GM21381 (cell line): ENCODE measurements around the gene LAMTOR4.

Experiments
- ATAC-seq: cut with Tn5 transposase; IDR thresholded peaks from one replicate; pipeline ENCODE4 v1.9.1; 2021; ENCODE audit warnings: mild to moderate bottlenecking, moderate library complexity; ENCODE audit not compliant: unreplicated experiment

The LAMTOR4 gene

GRCh38 chr7:100148559-100149328 lies at the start of gene LAMTOR4:
TSS of gene LAMTOR4 (plus strand) at chr7:100148918. CDS start at chr7:100148973, 55 bp downstream.
- peak; percentile 97 for ATAC-seq

GRCh38 chr7:100099452-100099851 lies 49.3 kb upstream of the LAMTOR4 start:
- no peak for ATAC-seq

GRCh38 chr7:100100420-100101015 lies 48.2 kb upstream of the LAMTOR4 start:
- peak; percentile 60 for ATAC-seq

DNA sequence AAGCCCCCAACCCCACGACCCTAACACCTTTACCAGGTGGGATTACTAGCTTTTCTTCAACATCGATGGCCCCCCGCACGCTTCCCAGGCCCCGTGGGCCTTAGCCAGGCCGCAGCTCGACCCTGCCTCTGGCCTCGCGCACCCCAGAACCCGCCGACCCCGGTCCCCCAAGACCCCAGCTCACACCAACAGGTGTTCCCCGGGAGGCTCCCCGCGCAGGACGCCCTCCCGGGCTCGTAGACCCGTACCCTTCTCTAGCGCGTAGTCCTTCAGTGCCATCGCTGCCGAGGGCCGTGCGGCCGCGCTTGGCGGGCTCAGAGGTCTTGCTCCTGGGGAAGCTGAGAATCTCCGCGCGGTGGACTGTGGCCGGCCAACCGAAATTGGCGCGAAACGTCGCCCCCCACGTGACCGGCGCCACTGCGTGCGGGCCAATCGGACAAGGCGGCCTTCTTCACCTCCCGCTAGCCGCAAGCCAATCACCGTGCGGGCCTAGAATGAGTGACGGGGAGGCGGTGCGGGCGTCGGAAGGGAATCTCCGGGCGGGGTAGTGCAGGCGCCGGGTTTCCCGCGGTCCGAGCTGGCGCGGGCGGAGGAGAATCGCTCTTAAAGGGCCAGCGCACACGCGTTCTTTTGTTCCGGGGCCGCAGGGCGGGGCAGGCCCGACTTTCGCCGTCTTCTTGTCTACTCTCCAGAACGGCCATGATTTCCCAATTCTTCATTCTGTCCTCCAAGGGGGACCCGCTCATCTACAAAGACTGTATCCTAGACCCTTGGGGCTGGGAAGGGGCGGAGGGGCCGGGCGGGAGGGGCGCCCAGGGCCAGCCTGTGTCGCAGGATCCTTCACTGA lies 47.5 kb upstream of the LAMTOR4 start, which contains the start of the genes AP4M1 and MCM7:
Gene AP4M1, plus strand, starts transcription at position 628 of the 847 bp plus-strand sequence. Its CDS starts 72 bp downstream, at position 700.
Gene MCM7, minus strand, starts transcription at position 382 of the 847 bp plus-strand sequence. Its CDS starts 103 bp downstream, at position 279.
- peak; percentile 78 for ATAC-seq

GRCh38 chr7:100102950-100103840 lies 45.5 kb upstream of the LAMTOR4 start:
- ATAC-seq, result no peak

GRCh38 chr7:100105534-100105933 lies 43.2 kb upstream of the LAMTOR4 start:
- no peak for ATAC-seq

DNA sequence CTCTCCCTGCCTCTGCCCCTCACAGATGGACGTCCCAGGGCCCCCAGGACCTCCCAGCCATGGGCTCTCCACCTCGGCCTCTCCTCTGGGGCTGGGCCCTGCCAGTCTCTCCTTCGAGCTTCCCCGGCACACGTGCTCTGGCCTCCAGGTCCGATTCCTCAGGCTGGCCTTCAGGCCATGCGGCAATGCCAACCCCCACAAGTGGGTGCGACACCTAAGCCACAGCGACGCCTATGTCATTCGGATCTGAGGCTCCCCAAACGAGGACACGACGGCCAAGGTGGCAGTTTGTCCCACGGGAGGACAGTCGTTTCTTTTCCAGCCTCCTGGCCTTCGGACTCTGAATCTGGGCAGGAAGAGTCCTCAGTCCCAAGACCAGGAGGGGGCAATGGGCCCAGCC lies 42.1 kb upstream of the LAMTOR4 start:
- no peak for ATAC-seq

GRCh38 chr7:100107125-100107737 lies 41.5 kb upstream of the LAMTOR4 start:
- no peak for ATAC-seq

DNA sequence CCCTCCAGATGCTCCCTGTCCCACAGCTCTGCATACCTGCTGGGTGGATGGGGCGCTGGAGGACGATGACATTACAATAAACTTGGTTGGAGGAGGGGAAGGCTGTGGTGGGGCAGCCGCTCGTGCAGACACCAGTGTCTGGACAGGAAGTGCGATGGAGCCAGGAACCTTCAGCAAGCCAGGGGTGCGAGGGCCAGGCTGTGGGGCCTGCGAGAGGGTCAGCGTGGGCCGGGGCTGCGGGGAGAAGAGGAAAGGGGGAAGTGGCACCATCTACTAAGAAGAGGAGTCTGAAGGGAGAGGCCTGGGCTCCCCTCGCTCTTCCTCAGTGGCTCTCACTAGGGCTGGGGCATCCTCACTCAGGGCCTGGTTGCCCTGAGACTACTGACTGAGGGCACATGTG lies 40.8 kb upstream of the LAMTOR4 start:
- ATAC-seq, result no peak

DNA sequence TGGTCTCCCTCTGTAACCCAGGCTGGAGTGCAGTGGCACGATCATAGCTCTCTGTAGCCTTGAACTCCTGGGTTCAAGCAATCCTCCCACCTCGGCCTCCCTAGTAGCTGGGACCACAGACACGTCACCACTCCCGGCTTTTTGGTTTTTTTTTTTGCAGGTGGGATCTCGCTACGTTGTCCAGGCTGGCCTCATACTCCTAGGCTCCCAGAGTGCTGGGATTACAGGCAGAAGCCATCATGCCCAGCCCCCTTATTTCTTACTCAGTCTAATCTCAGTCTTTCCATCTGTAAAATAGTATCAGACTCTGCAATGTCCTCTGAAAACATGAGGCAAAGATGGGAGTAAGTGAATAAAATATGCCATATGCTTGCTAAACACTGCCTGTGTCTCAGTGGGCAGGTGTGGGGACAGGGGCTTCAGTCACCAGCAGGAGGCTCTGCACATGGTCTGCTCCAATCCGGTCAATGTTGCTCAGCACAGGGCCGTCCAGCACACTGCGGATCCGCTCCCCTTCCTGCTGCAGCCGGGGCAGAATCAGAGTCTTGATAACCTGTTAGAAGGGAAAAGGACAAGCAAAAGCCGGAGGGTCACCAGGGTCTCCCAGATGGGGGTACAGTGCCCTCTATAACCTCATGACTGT lies 39.1 kb upstream of the LAMTOR4 start:
- ATAC-seq, result no peak

GRCh38 chr7:100111156-100111555 lies 37.6 kb upstream of the LAMTOR4 start:
- ATAC-seq, result no peak

DNA sequence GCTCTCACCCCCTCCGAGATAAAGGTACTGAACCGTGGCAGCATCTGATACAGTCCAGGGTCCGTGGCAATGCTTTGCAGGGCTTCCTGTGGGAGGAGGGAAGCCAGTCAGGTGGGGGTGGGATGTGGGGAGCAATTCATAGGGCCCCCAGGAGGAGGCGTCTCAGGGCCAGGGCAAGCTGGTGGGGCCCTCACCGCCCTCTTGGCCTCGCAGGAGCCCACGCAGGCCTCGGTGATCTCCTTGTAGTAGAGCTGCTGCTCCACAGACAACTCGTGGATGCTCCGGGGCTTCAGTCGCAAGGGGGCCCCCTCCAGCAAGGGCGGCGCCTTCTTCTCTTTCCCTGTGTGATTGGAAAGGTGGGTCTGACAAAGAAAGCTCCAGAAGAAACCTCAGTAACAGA lies 36.8 kb upstream of the LAMTOR4 start:
- no peak for ATAC-seq

- no peak for ATAC-seq
Measured at GRCh38 chr7:100115026-100115425, 33.7 kb upstream of the LAMTOR4 start.

DNA sequence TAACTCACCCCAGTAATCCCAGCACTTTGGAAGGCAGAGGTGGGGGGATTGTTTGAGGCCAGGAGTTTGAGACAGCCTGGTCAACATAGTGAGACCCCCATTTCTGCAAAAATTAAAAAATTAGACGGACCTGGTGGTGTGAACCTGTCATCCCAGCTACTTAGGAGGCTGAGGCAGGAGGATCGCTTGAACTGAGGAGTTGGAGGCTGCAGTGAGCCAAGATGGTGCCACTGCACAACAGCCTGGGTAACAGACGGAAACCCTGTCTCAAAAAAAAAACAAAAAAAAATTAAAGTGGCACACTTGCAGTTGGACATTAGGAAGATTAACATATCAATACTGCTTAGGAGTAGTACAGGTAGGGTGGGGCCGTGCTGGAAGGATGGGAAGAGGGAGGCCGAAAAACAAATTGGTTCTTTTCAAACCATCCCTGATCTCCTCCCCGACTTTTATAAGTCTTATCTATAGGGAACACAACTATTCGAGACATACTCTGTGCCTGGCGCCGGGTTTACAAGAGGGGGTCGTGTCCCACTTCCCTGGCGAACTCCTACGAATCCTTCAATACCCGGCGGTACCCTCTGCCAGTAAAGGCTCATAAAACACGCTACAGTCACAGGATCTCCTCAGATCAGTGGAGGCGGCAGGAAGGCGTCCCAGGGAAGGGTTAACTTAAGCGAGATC lies 30.2 kb upstream of the LAMTOR4 start:
- ATAC-seq, result no peak

DNA sequence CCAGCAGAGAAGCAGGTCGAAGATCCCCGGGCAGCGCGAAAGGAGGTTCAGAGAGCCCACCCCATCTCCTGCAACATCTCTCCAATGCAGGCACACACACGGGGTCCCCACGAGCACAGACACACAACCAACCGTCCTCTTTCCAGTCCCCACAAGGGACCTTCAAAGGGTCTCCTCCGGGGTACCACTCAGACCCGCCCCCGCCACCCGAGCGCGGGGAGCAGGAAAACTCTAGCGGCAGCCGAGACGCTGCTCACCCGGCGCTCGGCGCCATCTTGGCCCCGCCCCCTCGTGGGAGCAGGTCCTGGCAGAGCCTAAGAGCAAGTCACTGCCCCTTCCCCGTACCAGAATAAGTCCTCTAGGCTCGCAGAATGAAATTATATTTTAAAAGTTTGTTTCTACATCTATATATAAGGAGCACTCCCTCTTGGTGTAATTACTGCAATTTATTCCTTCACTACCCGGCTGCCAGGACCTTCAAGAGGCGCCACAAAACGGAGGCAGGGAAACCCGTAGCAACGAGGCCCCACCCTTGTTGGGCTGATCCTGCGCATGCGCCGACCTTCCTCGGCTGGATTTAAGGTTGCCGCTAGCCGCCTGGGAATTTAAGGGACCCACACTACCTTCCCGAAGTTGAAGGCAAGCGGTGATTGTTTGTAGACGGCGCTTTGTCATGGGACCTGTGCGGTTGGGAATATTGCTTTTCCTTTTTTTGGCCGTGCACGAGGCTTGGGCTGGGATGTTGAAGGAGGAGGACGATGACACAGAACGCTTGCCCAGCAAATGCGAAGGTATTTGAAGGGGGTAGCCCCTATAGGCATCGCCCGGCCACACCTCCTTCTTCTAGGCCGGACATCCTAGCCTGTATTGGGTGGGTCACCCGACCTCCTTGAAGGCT lies 29.4 kb upstream of the LAMTOR4 start, which contains the start of the genes CNPY4 and TAF6:
Gene CNPY4, plus strand, starts transcription at position 563 of the 898 bp plus-strand sequence. Its CDS starts 111 bp downstream, at position 674.
Gene TAF6, minus strand, starts transcription at position 287 of the 898 bp plus-strand sequence. CDS start 5,149 bp downstream, outside the sequence.
- peak; percentile 73 for ATAC-seq

GRCh38 chr7:100119970-100120732 lies 28.6 kb upstream of the LAMTOR4 start:
- peak; percentile 27 for ATAC-seq

- ATAC-seq, result no peak
Measured at GRCh38 chr7:100120733-100121036, 28.0 kb upstream of the LAMTOR4 start.
